Tibial nerve (tissue), 4 donors: Measurements from ENCODE around the gene NRXN3. TPM values are rescaled to one million over a fixed set of nuclear protein-coding genes. Genes with fewer than 3 reads are reported as not detected.

Experiments used
- DNase-seq, 2 donors: peaks; one replicate each; pipeline ENCODE4 v3.0.0-alpha.2; 2019; ENCODE audit warnings: low spot score in 2 of 2
- H3K27ac ChIP-seq, 4 donors: fragments of 200-600 bp; sonication (generic) in 3 of 4; one replicate each; pipeline ENCODE4 v1.5.1; 2017 to 2019; ENCODE audit warnings: mild to moderate bottlenecking in 1 of 4
- H3K27me3 ChIP-seq, 2 donors: fragments of 200-600 bp; sonication (generic) in 1 of 2; one replicate each; pipeline versions ENCODE4 v1.5.1 to v1.6.0; 2017 to 2019
- H3K36me3 ChIP-seq, 3 donors: fragments of 200-600 bp; sonication (generic); one replicate each; pipeline ENCODE4 v1.5.1; 2018 to 2019
- H3K4me1 ChIP-seq, 4 donors: fragments of 200-600 bp; sonication (generic) in 3 of 4; one replicate each; pipeline ENCODE4 v1.5.1; 2017 to 2019
- H3K4me3 ChIP-seq, 4 donors: fragments of 200-600 bp; sonication (generic) in 3 of 4; one replicate each; pipeline ENCODE4 v1.5.1; 2017 to 2019; ENCODE audit warnings: mild to moderate bottlenecking in 1 of 4, moderate library complexity in 1 of 4
- H3K9me3 ChIP-seq, 4 donors: fragments of 200-600 bp; sonication (generic) in 3 of 4; one replicate each; pipeline ENCODE4 v1.5.1; 2017 to 2019
- CTCF ChIP-seq, 5 experiments: fragments of 200-600 bp in 3 of 5; fragments of 450-650 bp in 2 of 5; sonication (generic) in 3 of 5; IDR thresholded peaks; one replicate each; pipeline ENCODE4 v1.5.1; 2016 to 2019; ENCODE audit warnings: antibody characterized with exemption in 5 of 5, mild to moderate bottlenecking in 3 of 5, moderate library complexity in 2 of 5
- EP300 ChIP-seq, 2 donors: sonication (generic); formaldehyde crosslinking; IDR thresholded peaks; one replicate each; pipeline ENCODE4 v1.6.1; 2017; ENCODE audit warnings: antibody characterized with exemption in 2 of 2, mild to moderate bottlenecking in 1 of 2
- POLR2A ChIP-seq, 2 donors: fragments of 450-650 bp; IDR thresholded peaks; one replicate each; pipeline ENCODE4 v1.6.1; 2017; ENCODE audit warnings: antibody characterized with exemption in 2 of 2, mild to moderate bottlenecking in 2 of 2, moderate library complexity in 2 of 2
- WGBS, 2 donors: methylation state at CpG; one replicate each; pipeline ENCODE4 v1.1.5; 2018; 5-methylcytosine and 5-hydroxymethylcytosine counted together
- total RNA-seq, 4 donors: library from RNA; depleted of rRNA; stranded (reverse); fragments of >200 nt; gene quantifications; one replicate each; pipeline ENCODE4 v1.1.0, GENCODE V29; 2016

NRXN3 gene
- total RNA-seq, 4 donors from 2014 or later: 16.7 to 52.2 (median 19.7) TPM

GRCh38 chr14:78196323-78196722, 26.1 kb downstream of the NRXN3 start:
- no peak for TF ChIP-seq CTCF (IDR thresholded peaks at IDR 0.05)
- TF ChIP-seq EP300 (IDR thresholded peaks at IDR 0.05): no peak
- no peak for TF ChIP-seq POLR2A (IDR thresholded peaks at IDR 0.05)
- no peaks in the 10 kb centered on the region for H3K27me3 ChIP-seq
- DNase-seq: no peak
- H3K27ac ChIP-seq: no peak overlapping the region
- H3K4me3 ChIP-seq: no peak overlapping the region
- no peaks in the 10 kb centered on the region for H3K36me3 ChIP-seq
- H3K9me3 ChIP-seq: peaks cover 0 to 8% (median 0%) of the 10 kb centered on the region in 4 donors
- 87 to 97% methylated on average over 2 of the region's 2 CpGs for WGBS, 2 donors
- H3K4me1 ChIP-seq: no peaks in the 10 kb centered on the region

GRCh38 chr14:78197051-78197450, 26.9 kb downstream of the NRXN3 start:
- Histone ChIP-seq H3K36me3 (no peaks in the 10 kb centered on the region), H3K4me1 (no peaks in the 10 kb centered on the region), H3K9me3 (peaks cover 0 to 8% (median 0%) of the 10 kb centered on the region in 4 donors), H3K4me3 (no peak overlapping the region), H3K27ac (no peak overlapping the region), H3K27me3 (no peaks in the 10 kb centered on the region)
- TF ChIP-seq EP300 (IDR thresholded peaks at IDR 0.05): no peak
- TF ChIP-seq POLR2A (IDR thresholded peaks at IDR 0.05): no peak
- no peak for TF ChIP-seq CTCF (IDR thresholded peaks at IDR 0.05)
- DNase-seq: no peak
- 61 to 68% methylated on average over 8 of the region's 8 CpGs for WGBS, 2 donors

GRCh38 chr14:78202163-78202562, 32.0 kb downstream of the NRXN3 start:
- H3K4me3 ChIP-seq: no peak overlapping the region
- peaks cover 0 to 8% (median 0%) of the 10 kb centered on the region in 4 donors for H3K9me3 ChIP-seq
- no peaks in the 10 kb centered on the region for H3K27me3 ChIP-seq
- no peak for TF ChIP-seq EP300 (IDR thresholded peaks at IDR 0.05)
- no peak for TF ChIP-seq CTCF (IDR thresholded peaks at IDR 0.05)
- TF ChIP-seq POLR2A (IDR thresholded peaks at IDR 0.05): no peak
- DNase-seq: no peak
- WGBS, 2 donors: 64 to 78% methylated on average over 5 of the region's 5 CpGs
- H3K4me1 ChIP-seq: no peaks in the 10 kb centered on the region
- H3K27ac ChIP-seq: no peak overlapping the region
- H3K36me3 ChIP-seq: no peaks in the 10 kb centered on the region

GRCh38 chr14:78202976-78203375, 32.8 kb downstream of the NRXN3 start:
- TF ChIP-seq EP300 (IDR thresholded peaks at IDR 0.05): no peak
- TF ChIP-seq CTCF (IDR thresholded peaks at IDR 0.05): no peak
- no peak for TF ChIP-seq POLR2A (IDR thresholded peaks at IDR 0.05)
- Histone ChIP-seq H3K4me1 (no peaks in the 10 kb centered on the region), H3K36me3 (no peaks in the 10 kb centered on the region), H3K9me3 (peaks cover 0 to 4% (median 0%) of the 10 kb centered on the region in 4 donors), H3K27me3 (no peaks in the 10 kb centered on the region), H3K4me3 (no peak overlapping the region), H3K27ac (no peak overlapping the region)
- WGBS, 2 donors: 0 to 42% methylated on average over 1 of the region's 1 CpG
- no peak for DNase-seq

GRCh38 chr14:78207414-78207813, 37.2 kb downstream of the NRXN3 start:
- Histone ChIP-seq H3K27ac (no peak overlapping the region), H3K27me3 (no peaks in the 10 kb centered on the region), H3K4me1 (no peaks in the 10 kb centered on the region), H3K9me3 (peaks cover 0 to 17% (median 2%) of the 10 kb centered on the region in 4 donors), H3K4me3 (no peak overlapping the region), H3K36me3 (no peaks in the 10 kb centered on the region)
- 71% methylated on average over 5 of the region's 5 CpGs for WGBS, 2 donors
- DNase-seq: no peak
- no peak for TF ChIP-seq POLR2A (IDR thresholded peaks at IDR 0.05)
- TF ChIP-seq CTCF (IDR thresholded peaks at IDR 0.05): no peak
- TF ChIP-seq EP300 (IDR thresholded peaks at IDR 0.05): no peak
